Measurements from ENCODE around the gene RIPK4.

- TF ChIP-seq EP300 (IDR thresholded peaks at IDR 0.05): no peak
- TF ChIP-seq CTCF (IDR thresholded peaks at IDR 0.05): no peak
Observed at GRCh38 chr21:41726970-41727783, 39.7 kb downstream of the RIPK4 start.

Data from ovary (tissue), 3 donors.